HG03520 (cell line): ENCODE measurements around the gene P3R3URF.

Experiments
- ATAC-seq: cut with Tn5 transposase; IDR thresholded peaks from one replicate; pipeline ENCODE4 v1.9.1; 2021; ENCODE audit warnings: mild to moderate bottlenecking, moderate library complexity; ENCODE audit not compliant: unreplicated experiment

The P3R3URF gene

DNA sequence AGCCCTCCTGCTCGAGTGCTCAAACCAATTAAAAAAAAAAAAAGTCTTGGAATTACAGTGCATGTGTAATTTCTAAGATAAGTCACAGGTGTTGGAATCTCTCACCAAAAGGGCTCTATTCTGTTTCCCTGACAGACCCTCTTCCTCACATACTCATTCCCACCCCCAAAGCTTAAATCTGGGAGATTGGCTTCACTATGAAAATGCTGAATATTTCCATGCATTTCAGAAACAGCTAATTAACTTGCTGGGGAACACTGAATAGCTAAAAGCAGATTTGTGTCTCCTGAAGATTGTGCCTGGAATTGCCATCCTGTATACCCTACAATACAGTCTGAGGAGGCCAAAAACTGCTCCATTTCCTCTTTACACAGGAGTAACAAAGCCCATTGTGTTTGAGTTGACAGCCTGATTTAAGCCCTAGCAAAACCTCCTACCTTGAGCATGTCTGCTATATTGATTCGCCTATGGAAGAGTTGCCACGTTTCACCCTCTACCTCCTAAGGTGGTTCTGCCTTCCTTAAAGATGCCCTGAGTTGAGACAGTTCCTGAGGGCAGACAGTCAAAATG is 42.4 kb downstream of the P3R3URF start:
- ATAC-seq = no peak

DNA sequence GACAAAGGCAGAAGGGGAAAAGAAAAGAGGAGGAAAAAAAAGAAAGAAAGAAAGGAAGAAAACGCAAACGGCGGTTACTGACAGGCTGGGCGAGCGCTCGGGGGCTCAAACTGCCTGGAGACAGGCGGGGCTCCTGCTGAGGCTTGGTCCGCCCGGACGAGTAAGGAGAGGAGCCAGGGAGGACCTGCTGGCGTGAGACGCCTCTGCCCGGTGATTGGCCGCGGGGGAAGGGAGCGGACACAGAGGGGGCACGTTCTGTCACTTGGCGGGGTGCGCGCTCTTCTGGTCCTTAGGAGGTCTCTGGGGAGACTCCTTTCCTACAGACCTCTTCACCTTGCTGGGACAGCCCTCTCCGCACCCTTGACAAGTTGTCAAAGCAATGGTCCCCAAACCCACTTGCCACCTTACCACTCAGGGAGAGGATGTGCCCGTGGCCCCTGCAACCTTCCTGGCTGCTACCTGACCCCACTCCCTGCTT is 43.1 kb downstream of the P3R3URF start:
- ATAC-seq = peak; percentile 41

DNA sequence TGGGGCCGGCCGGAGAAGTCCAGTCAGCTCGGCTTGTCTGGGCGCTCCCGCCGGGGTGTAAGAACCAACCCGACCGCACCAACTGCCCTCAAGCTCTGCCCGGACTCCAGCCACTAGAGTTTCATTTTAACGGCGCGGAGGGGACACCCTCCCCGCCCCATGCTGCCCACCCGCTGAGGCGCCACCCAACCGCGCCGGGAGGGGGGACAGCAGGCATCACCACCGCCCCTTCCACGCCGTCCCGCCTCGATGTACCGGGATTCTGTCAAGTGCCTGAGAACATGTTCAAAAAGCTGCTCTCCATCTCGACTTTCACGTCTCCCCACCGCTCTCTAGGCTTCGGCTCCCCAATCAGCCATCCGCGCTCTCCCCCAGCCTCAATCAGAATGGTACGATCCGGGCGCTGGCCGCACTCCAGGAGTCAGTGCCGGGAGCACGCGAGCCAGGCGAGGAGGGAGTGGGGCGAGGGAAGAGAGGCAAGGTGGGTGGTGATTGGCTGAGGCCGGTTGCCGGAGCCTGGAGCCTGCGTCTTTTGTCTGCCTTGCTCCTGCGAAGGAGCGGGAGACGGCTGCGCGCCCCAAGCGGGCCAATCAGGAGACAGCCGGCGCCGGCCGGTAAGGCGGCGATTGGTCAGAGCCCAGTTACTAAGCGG is 43.6 kb downstream of the P3R3URF start, which contains the start of gene PIK3R3:
Gene PIK3R3, minus strand, starts transcription at position 101 of the 652 bp plus-strand sequence. CDS start 677 bp downstream, outside the sequence.
- ATAC-seq = peak; percentile 86

DNA sequence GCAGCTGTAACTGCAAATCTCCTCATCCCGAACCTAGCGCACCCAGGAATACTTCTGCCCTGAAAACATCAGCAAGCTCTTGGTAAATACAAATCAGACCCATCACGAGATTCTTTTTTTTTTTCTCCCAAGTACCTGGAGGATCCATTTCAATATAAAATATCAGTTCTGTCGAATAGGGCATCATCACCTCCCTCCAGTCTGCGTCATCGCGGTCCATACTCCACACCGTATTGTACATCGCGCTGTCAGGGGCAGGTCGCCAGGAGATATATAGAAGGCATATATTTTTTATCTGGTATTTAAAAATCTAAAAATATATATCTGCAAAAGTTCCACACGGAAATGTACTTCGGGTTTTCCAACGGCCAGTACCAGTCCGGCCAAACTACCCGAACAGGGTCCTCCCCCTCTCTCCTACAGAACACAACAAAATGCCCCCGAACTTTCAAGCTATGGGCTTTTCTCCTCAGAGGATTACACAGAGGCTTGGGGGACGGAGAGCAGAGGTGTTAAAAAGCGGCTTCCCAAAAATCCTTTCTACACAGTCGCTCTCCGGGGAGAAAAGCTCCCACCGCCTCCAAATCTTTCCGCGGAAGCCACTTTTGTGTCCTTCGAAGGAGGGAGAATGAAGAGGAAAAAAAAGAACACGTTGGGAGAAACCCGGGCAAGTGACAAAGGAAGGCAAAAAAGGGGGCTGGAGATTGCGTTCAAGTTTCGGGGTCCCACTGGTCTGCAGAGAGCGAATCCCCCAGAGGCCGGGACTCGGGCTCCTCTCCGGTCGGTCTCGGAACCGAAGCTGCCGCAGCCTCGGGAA is 44.4 kb downstream of the P3R3URF start:
- no peak for ATAC-seq

DNA sequence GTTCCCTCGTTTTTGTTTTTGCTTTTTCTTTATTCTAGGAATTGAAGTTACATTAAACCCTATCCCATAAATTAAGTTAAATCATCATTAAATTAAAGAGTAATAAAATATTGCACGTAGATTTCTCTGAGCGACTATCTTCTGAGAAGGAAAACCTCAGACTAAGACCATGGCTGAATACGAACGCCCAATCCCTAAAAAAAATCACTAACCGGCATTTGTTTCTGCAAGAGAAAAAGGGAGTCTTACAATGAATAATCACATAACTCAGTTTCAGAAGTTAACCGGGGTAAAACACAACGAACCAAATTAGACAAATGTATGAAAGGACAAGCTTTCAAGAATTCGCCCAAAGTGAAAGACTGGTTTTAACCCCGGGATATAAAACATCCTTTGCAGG is 45.2 kb downstream of the P3R3URF start:
- no peak for ATAC-seq

DNA sequence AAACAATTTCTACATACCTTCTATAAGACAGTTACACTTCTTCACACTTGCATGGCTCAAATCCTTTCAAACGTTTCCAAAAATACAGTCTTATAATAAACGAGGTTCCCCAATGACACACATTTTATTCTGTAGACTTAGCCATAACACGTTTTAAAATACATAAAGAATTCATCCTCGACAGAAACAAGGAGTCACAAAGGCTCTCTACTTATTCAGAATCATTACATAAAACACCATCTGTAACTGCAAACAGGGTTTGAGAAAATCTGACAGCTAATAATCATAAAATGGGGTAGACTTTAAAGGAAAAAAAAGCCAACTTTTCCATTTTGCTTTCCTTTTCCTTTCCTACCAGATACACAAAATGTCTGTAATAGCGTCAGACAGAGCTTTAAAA is 45.7 kb downstream of the P3R3URF start:
- ATAC-seq = no peak

DNA sequence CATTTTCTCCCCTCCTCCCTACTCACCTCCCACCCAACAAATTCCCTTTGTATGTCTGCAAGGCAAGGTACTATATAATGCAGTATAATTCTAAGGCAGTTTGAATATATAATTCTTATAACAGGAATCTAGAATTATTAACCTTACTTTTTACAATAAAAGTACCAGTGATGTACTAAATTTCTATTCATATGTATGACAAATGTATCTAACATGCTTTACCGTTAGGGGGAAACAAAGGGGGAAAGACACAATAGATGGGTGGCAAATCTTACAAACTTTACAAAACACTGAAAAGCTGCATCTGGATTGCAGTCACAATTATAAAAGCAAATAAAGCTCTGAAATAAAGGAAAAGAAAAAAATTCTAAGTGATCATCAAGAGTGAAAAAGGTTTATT is 46.2 kb downstream of the P3R3URF start:
- no peak for ATAC-seq

DNA sequence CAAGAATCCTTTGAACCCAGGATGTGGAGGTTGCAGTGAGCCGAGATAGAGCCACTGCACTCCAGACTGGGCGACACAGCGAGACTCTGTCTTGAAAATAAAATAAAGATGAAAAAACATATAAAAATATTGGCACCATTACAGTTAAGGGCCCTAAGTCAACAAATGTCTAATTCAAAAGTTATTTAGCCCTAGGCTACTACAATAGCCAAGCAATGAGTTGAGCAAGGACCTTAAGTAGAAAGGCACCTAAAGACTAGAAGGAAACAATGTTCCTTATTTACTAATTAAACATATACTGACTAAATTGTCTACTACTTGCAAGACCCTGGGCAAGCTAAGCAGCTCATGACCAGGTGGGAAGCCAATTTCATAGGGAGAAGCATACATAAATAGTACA is 47.9 kb downstream of the P3R3URF start:
- ATAC-seq = no peak
